Esophagus muscularis mucosa (tissue), 4 donors: ENCODE measurements around the gene TBC1D24.

Experiments
- CTCF ChIP-seq, 3 experiments: fragments of 200-600 bp in 2 of 3; fragments of 450-650 bp in 1 of 3; sonication (generic) in 2 of 3; IDR thresholded peaks; one replicate each; pipeline ENCODE4 v1.5.1; 2017 to 2019; ENCODE audit warnings: antibody characterized with exemption in 3 of 3, mild to moderate bottlenecking in 2 of 3, moderate library complexity in 1 of 3
- EP300 ChIP-seq: sonication (generic); formaldehyde crosslinking; IDR thresholded peaks from one replicate; pipeline ENCODE4 v1.6.1; 2017; ENCODE audit warnings: antibody characterized with exemption
- POLR2A ChIP-seq: fragments of 450-650 bp; IDR thresholded peaks from one replicate; pipeline ENCODE4 v1.6.1; 2017; ENCODE audit warnings: antibody characterized with exemption, moderate library complexity, mild to moderate bottlenecking, low read depth

- TF ChIP-seq CTCF (IDR thresholded peaks at IDR 0.05) (no peak), EP300 (no peak), POLR2A (no peak)
Observed at GRCh38 chr16:2511996-2512734, 37.2 kb downstream of the TBC1D24 start.
